Aorta (tissue), 5 donors: ENCODE measurements around the gene CLEC2D. TPM values are rescaled to one million over a fixed set of nuclear protein-coding genes. Genes with fewer than 3 reads are reported as not detected.
"Not testable (repeated sequence)": the region's sequence is repeated elsewhere in the genome, so short reads cannot be mapped to it uniquely, and the experiment has no call there.

Source experiments
- ATAC-seq: fragments of 200-7000 bp; cut with Tn5 transposase; one replicate; pipeline ENCODE4 v1.9.1; 2022; ENCODE audit warnings: moderate library complexity; ENCODE audit not compliant: low FRiP score
- DNase-seq, 2 donors: peaks; one replicate each; pipeline ENCODE4 v3.0.0-alpha.2; 2020
- H3K27ac ChIP-seq, 2 donors: one replicate each; pipeline ENCODE4 v1.5.1; 2013; ENCODE audit warnings: low read length in 2 of 2, mild to moderate bottlenecking in 2 of 2, moderate library complexity in 2 of 2, control low read depth in 1 of 2, inconsistent platforms in 1 of 2, low read depth in 1 of 2
- H3K27me3 ChIP-seq, 2 donors: one replicate each; pipeline ENCODE4 v1.6.1; 2013; ENCODE audit warnings: control low read depth in 1 of 2, low read length in 1 of 2, mild to moderate bottlenecking in 1 of 2, moderate library complexity in 1 of 2; ENCODE audit not compliant: insufficient read depth in 2 of 2, control insufficient read depth in 1 of 2
- H3K36me3 ChIP-seq, 2 donors: one replicate each; pipeline ENCODE4 v1.6.1; 2013; ENCODE audit warnings: control low read depth in 1 of 2, low read length in 1 of 2, mild to moderate bottlenecking in 1 of 2; ENCODE audit not compliant: insufficient read depth in 2 of 2, control insufficient read depth in 1 of 2
- H3K4me1 ChIP-seq, 2 donors: one replicate each; pipeline ENCODE4 v1.6.1; 2013; ENCODE audit warnings: low read length in 2 of 2, control low read depth in 1 of 2, mild to moderate bottlenecking in 1 of 2, moderate library complexity in 1 of 2; ENCODE audit not compliant: insufficient read depth in 2 of 2, control insufficient read depth in 1 of 2
- H3K4me3 ChIP-seq, 2 donors: one replicate each; pipeline ENCODE4 v1.5.1; 2013; ENCODE audit warnings: low read length in 2 of 2, control low read depth in 1 of 2, mild to moderate bottlenecking in 1 of 2
- H3K9me3 ChIP-seq: one replicate; pipeline ENCODE4 v1.6.1; 2013; ENCODE audit warnings: mild to moderate bottlenecking, low read length; ENCODE audit not compliant: control insufficient read depth
- WGBS, 2 donors: extraction: QIAGEN DNeasy Blood & Tissue Kit; methylation state at CpG; one replicate each; pipeline ENCODE4 v1.1.7; 2013; 5-methylcytosine and 5-hydroxymethylcytosine counted together
- intact Hi-C, 2 donors: fragments of 100-400 bp; cut with DNase I; formaldehyde crosslinking; loops; one replicate each; pipeline versions ENCODE4 v1.14.2 to v1.15.0; 2022
- polyA plus RNA-seq, 2 donors: library from polyadenylated mRNA; stranded (reverse); fragments of 200-250 nt; gene quantifications; one replicate each; pipeline ENCODE4 v1.2.3, GENCODE V29; 2013
- total RNA-seq, 2 donors: library from RNA; stranded (reverse); fragmentation: NEBNext Ultra II Directional; extraction: Animal tissue kit (Norgen Biotek cat#: 25700); gene quantifications; one replicate each; pipeline ENCODE4 v1.2.1, GENCODE V29; 2021
- donor health status: healthy with polysubstance abuse.
- donor health status: Bipolar disorder and iron deficiency.
- donor health status: DM: no; HTN: no; CAD: no.
- donor health status: DM: no; HTN: no; CAD: no.
- donor health status: DM: yes; HTN: yes; CAD: no.

CLEC2D gene
- total and polyA plus RNA-seq, 4 donors, result 0.25 to 36.5 (median 9.5) TPM

- H3K36me3 ChIP-seq, ATAC-seq, H3K4me1 ChIP-seq, DNase-seq, H3K9me3 ChIP-seq, H3K27me3 ChIP-seq, H3K4me3 ChIP-seq, H3K27ac ChIP-seq, intact Hi-C loops: not testable (repeated sequence)
- WGBS, 2 donors, result 79 to 83% methylated on average over 14 of the region's 14 CpGs
Measured at GRCh38 chr12:9738905-9739304, 69.4 kb downstream of the CLEC2D start.

- H3K27me3 ChIP-seq, intact Hi-C loops, H3K4me1 ChIP-seq, H3K27ac ChIP-seq, H3K36me3 ChIP-seq, H3K4me3 ChIP-seq, H3K9me3 ChIP-seq, ATAC-seq: not testable (repeated sequence)
- whole genome bisulfite sequencing, 2 donors, result 66 to 74% methylated on average over 48 to 54 of the region's 54 CpGs
- DNase-seq, result peak in 1 of 2 donors; percentile 71
Measured at GRCh38 chr12:9739404-9740105, 70.0 kb downstream of the CLEC2D start.

- H3K27ac ChIP-seq, result no peak overlapping the region
- no peak overlapping the region for H3K4me3 ChIP-seq
- H3K9me3 ChIP-seq, result no peaks in the 10 kb centered on the region
- intact Hi-C loops, result no loop called here
- ATAC-seq (no peak), DNase-seq (no peak)
- no peaks in the 10 kb centered on the region for H3K36me3 ChIP-seq
- no peaks in the 10 kb centered on the region for H3K4me1 ChIP-seq
- H3K27me3 ChIP-seq, result no peaks in the 10 kb centered on the region
- 73 to 77% methylated on average over 7 of the region's 7 CpGs for WGBS, 2 donors
Measured at GRCh38 chr12:9740106-9740750, 70.7 kb downstream of the CLEC2D start.

- Histone ChIP-seq H3K4me1 (no peaks in the 10 kb centered on the region), H3K36me3 (no peaks in the 10 kb centered on the region), H3K4me3 (no peak overlapping the region), H3K27ac (no peak overlapping the region), H3K27me3 (no peaks in the 10 kb centered on the region), H3K9me3 (no peaks in the 10 kb centered on the region)
- WGBS, 2 donors, result 78 to 84% methylated on average over 4 of the region's 4 CpGs
- DNase-seq (no peak), ATAC-seq (no peak)
- intact Hi-C loops, result no loop called here
Measured at GRCh38 chr12:9741726-9742125, 72.2 kb downstream of the CLEC2D start.

GRCh38 chr12:9742661-9743060 is 73.1 kb downstream of the CLEC2D start:
- peak; percentile 33 for ATAC-seq
- H3K4me1 ChIP-seq, result no peaks in the 10 kb centered on the region
- H3K27ac ChIP-seq, result no peak overlapping the region
- H3K4me3 ChIP-seq, result no peak overlapping the region
- H3K36me3 ChIP-seq, result no peaks in the 10 kb centered on the region
- intact Hi-C loops, result no loop called here
- H3K9me3 ChIP-seq, result no peaks in the 10 kb centered on the region
- no peaks in the 10 kb centered on the region for H3K27me3 ChIP-seq
- 61 to 63% methylated on average over 5 of the region's 5 CpGs for WGBS, 2 donors
- no peak for DNase-seq

GRCh38 chr12:9745199-9745598 is 75.7 kb downstream of the CLEC2D start:
- DNase-seq (no peak), ATAC-seq (no peak)
- 35 to 43% methylated on average over 3 of the region's 3 CpGs for WGBS, 2 donors
- no peaks in the 10 kb centered on the region for H3K9me3 ChIP-seq
- H3K36me3 ChIP-seq, result no peaks in the 10 kb centered on the region
- no peak overlapping the region for H3K27ac ChIP-seq
- intact Hi-C loops, result loop anchor here in 1 of 2 donors (5.0 kb wide), 1 partner anchor 182 kb away; no protein-coding TSS in a partner anchor
- no peak overlapping the region for H3K4me3 ChIP-seq
- no peaks in the 10 kb centered on the region for H3K27me3 ChIP-seq
- no peaks in the 10 kb centered on the region for H3K4me1 ChIP-seq

Other genes with a start within 250 kb of the CLEC2D start
- 1 to 10 TPM; 1.1 to 1.6 TPM for gene KLRB1, start 61.8 kb upstream of the CLEC2D start, total RNA-seq
- not detected for gene KLRB1, start 61.8 kb upstream of the CLEC2D start, polyA plus RNA-seq
- 1 to 10 TPM in 1 of 2 donors, not detected in 1; 2.1 TPM for gene CLECL1, start 63.4 kb downstream of the CLEC2D start, total RNA-seq
- not detected for gene CLECL1, start 63.4 kb downstream of the CLEC2D start, polyA plus RNA-seq
- gene CD69, start 91.2 kb downstream of the CLEC2D start, total RNA-seq, result 1 to 10 TPM; 4.4 to 8.4 TPM
- gene CD69, start 91.2 kb downstream of the CLEC2D start, polyA plus RNA-seq, result under 1 TPM in 1 of 2 donors, not detected in 1; 0.59 TPM
- 1 to 10 TPM in 1 of 2 donors, under 1 TPM in 1; 0.36 to 1.1 TPM for gene KLRF1, start 157.8 kb downstream of the CLEC2D start, total RNA-seq
- not detected for gene KLRF1, start 157.8 kb downstream of the CLEC2D start, polyA plus RNA-seq
- gene CLEC2B, start 199.6 kb downstream of the CLEC2D start, total RNA-seq, result 10 to 100 TPM; 10.5 to 23.3 TPM
- 10 to 100 TPM in 1 of 2 donors, 1 to 10 TPM in 1; 1.2 to 10.9 TPM for gene CLEC2B, start 199.6 kb downstream of the CLEC2D start, polyA plus RNA-seq
- gene KLRF2, start 211.8 kb downstream of the CLEC2D start, total RNA-seq, result not detected
- not detected for gene KLRF2, start 211.8 kb downstream of the CLEC2D start, polyA plus RNA-seq